Lung (tissue), 12 donors: ENCODE results near the gene KIAA1191. TPM values are rescaled to one million over a fixed set of nuclear protein-coding genes. Genes with fewer than 3 reads are reported as not detected.

Experiments used
- ATAC-seq: fragments of 200-7000 bp; cut with Tn5 transposase; one replicate; pipeline ENCODE4 v1.9.1; 2020; ENCODE audit warnings: moderate number of reproducible peaks; ENCODE audit not compliant: insufficient read depth, low FRiP score
- DNase-seq, 3 donors: peaks; one replicate each; pipeline ENCODE4 v3.0.0-alpha.2; 2013 to 2017
- H3K27ac ChIP-seq, 2 donors: one replicate each; pipeline ENCODE4 v1.5.1; 2013; ENCODE audit warnings: mild to moderate bottlenecking in 2 of 2, moderate library complexity in 2 of 2, control low read depth in 1 of 2, inconsistent platforms in 1 of 2, low read depth in 1 of 2, low read length in 1 of 2
- H3K27me3 ChIP-seq, 3 donors: one replicate each; pipeline ENCODE4 v1.5.1; 2013; ENCODE audit warnings: low read length in 2 of 3; ENCODE audit not compliant: control insufficient read depth in 3 of 3, insufficient read depth in 3 of 3
- H3K36me3 ChIP-seq, 4 donors: one replicate each; pipeline ENCODE4 v1.5.1; 2013; ENCODE audit warnings: low read length in 4 of 4, mild to moderate bottlenecking in 1 of 4, moderate library complexity in 1 of 4; ENCODE audit not compliant: control insufficient read depth in 4 of 4, insufficient read depth in 4 of 4
- H3K4me1 ChIP-seq, 5 donors: one replicate each; pipeline ENCODE4 v1.5.1; 2013; ENCODE audit warnings: low read length in 5 of 5, mild to moderate bottlenecking in 2 of 5, moderate library complexity in 1 of 5; ENCODE audit not compliant: control insufficient read depth in 5 of 5, insufficient read depth in 5 of 5
- H3K4me3 ChIP-seq: one replicate; pipeline ENCODE4 v1.5.1; 2013; ENCODE audit warnings: mild to moderate bottlenecking, control low read depth, moderate library complexity
- H3K9ac ChIP-seq, 2 donors: one replicate each; pipeline ENCODE4 v1.5.1; 2013; ENCODE audit warnings: low read length in 2 of 2, control low read depth in 1 of 2; ENCODE audit not compliant: insufficient read depth in 1 of 2
- H3K9me3 ChIP-seq, 4 donors: one replicate each; pipeline ENCODE4 v1.5.1; 2013; ENCODE audit warnings: low read length in 3 of 4, mild to moderate bottlenecking in 1 of 4, moderate library complexity in 1 of 4; ENCODE audit not compliant: control insufficient read depth in 4 of 4, insufficient read depth in 3 of 4
- CTCF ChIP-seq: IDR thresholded peaks from 2 replicates; pipeline ENCODE4 v1.5.1; 2012; ENCODE audit warnings: mild to moderate bottlenecking; ENCODE audit errors: control extremely low read depth, extremely low read depth
- WGBS, 2 donors: extraction: QIAGEN DNeasy Blood & Tissue Kit; methylation state at CpG; one replicate each; pipeline ENCODE4 v1.1.7; 2013; 5-methylcytosine and 5-hydroxymethylcytosine counted together
- polyA plus RNA-seq, 2 donors: library from polyadenylated mRNA; stranded (reverse); fragments of 200-250 nt; gene quantifications; one replicate each; pipeline ENCODE4 v1.2.1, GENCODE V29; 2013
- total RNA-seq, 2 donors: library from RNA; depleted of rRNA in 1 of 2; stranded (reverse); fragments of >200 nt in 1 of 2; gene quantifications; one replicate each; pipeline ENCODE4 v1.2.1, GENCODE V29; 2014 to 2021
- donor health status: control.
- donor health status: control.
- donor health status: Bipolar disorder and iron deficiency.
- donor health status: healthy.
- donor health status: DM: yes; HTN: yes; CAD: no.

The KIAA1191 gene
- total and polyA plus RNA-seq, 4 donors, result 41.0 to 78.1 (median 61.8) TPM

DNA sequence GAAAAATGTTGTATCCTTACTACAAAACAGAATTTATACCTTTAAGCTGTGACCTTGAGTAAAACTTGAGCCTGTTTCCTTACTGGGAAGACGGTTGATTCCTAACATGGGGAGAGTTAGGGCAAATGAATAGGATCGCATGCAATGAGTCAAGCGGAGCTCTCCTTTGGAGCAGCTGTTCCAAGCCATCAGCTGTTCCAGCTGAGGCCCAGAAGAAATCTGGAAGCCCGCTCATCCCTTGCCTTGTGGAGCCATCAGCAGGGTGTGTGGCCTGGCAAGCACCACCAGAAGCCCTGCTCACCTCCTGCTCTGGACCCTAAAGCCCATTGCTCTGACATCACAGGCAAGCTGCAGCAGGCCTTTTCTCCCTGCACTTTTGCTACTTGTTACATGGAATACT is 8.0 kb downstream of the KIAA1191 start:
- WGBS, 2 donors, result 93% methylated on average over 4 of the region's 4 CpGs
- no peak overlapping the region for H3K9ac ChIP-seq
- no peaks in the 10 kb centered on the region for H3K9me3 ChIP-seq
- H3K4me1 ChIP-seq, result peaks cover 0 to 10% (median 0%) of the 10 kb centered on the region in 5 donors
- no peak overlapping the region for H3K27ac ChIP-seq
- TF ChIP-seq CTCF, result no peak
- ATAC-seq (no peak), DNase-seq (no peak)
- H3K36me3 ChIP-seq, result peaks cover 24 to 56% (median 39%) of the 10 kb centered on the region in 4 donors
- no peak overlapping the region for H3K4me3 ChIP-seq
- no peaks in the 10 kb centered on the region for H3K27me3 ChIP-seq

DNA sequence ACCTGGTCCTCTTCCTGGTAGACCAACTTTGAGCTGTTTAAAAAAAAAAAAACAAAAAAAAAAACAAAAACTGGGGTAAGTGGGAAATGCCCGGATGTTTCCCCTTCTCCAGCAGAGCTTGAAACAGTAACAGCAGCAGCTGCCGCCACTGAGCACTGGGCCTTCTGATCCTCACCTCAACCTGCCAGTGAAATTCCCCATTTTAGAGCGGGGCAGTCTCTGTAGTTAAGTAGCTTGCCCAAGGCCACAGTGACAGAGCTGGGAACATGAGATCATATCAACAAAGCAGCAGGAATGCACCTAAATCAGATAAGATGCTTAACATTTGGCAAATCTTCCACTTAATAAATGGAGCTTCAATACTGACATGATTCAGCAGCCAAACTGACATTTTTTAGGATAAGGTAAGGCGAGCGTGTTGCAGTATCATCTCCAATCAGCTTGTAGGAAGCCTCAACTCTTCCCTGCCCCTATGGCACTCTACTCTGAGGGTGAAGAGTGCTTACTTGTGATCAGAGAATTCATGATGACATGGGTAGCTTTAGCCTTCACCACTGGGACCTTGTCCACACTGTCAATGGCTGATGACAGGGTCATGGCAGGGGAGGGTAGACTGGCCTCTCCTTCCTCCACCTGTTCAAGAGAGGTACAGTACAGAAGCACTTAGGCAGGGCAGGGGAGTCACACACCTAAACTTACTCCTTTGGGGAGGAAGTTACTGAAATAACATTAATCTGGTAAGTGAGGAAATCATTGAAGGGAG is 9.3 kb downstream of the KIAA1191 start:
- Histone ChIP-seq H3K9me3 (no peaks in the 10 kb centered on the region), H3K9ac (no peak overlapping the region), H3K36me3 (peaks cover 34 to 62% (median 45%) of the 10 kb centered on the region in 4 donors), H3K4me3 (no peak overlapping the region), H3K27ac (no peak overlapping the region), H3K4me1 (peaks cover 0 to 10% (median 0%) of the 10 kb centered on the region in 5 donors), H3K27me3 (no peaks in the 10 kb centered on the region)
- 92 to 97% methylated on average over 5 of the region's 5 CpGs for WGBS, 2 donors
- DNase-seq (no peak), ATAC-seq (no peak)
- TF ChIP-seq CTCF, result no peak

- no peaks in the 10 kb centered on the region for H3K27me3 ChIP-seq
- H3K4me1 ChIP-seq, result peaks cover 0 to 10% (median 0%) of the 10 kb centered on the region in 5 donors
- no peak for TF ChIP-seq CTCF
- H3K36me3 ChIP-seq, result peaks cover 36 to 67% (median 49%) of the 10 kb centered on the region in 4 donors
- ATAC-seq (peak; percentile 41), DNase-seq (peak; percentile 63 to 83 (median 71))
- H3K9ac ChIP-seq, result no peak overlapping the region
- H3K27ac ChIP-seq, result no peak overlapping the region
- H3K9me3 ChIP-seq, result no peaks in the 10 kb centered on the region
- 65 to 93% methylated on average over 8 of the region's 8 CpGs for WGBS, 2 donors
- H3K4me3 ChIP-seq, result no peak overlapping the region
These were observed 11.1 kb downstream of the KIAA1191 start for GRCh38 chr5:176350416-176350815.
